Measurements from ENCODE around the gene WFIKKN2.

WFIKKN2 gene

GRCh38 chr17:50866950-50867362 is 31.6 kb downstream of the WFIKKN2 start (continued):
- peak; percentile 75 for TF ChIP-seq ZIC2 (tag by site-specific recombination; IDR thresholded peaks at IDR 0.05)
- TF ChIP-seq IKZF3 (tag by site-specific recombination; IDR thresholded peaks at IDR 0.05): peak; percentile 4; the same call in 1 of the 2 replicates
- TF ChIP-seq ZNF121 (tag by site-specific recombination; IDR thresholded peaks at IDR 0.05): no peak; the same call in 1 of the 2 replicates
- no peak for TF ChIP-seq SALL2 (tag by site-specific recombination; IDR thresholded peaks at IDR 0.05; ENCODE audit: borderline replicate concordance)
- TF ChIP-seq ZNF529 (tag by site-specific recombination; IDR thresholded peaks at IDR 0.05; ENCODE audit: insufficient replicate concordance): no peak
- TF ChIP-seq RBAK (tag by site-specific recombination; IDR thresholded peaks at IDR 0.05): no peak
- 0 out of 2 replicates have a peak, but pooled peaks have one; percentile 35 for TF ChIP-seq ZNF184 (tag by site-specific recombination; IDR thresholded peaks at IDR 0.05)
- no peak for TF ChIP-seq ZNF555 (tag by site-specific recombination; conservative IDR thresholded peaks at IDR 0.05)
- TF ChIP-seq ZNF266 (tag by site-specific recombination; IDR thresholded peaks at IDR 0.05; ENCODE audit: low read depth): no peak
- TF ChIP-seq INSM2 (tag by site-specific recombination; IDR thresholded peaks at IDR 0.05): no peak
- TF ChIP-seq, protein P1, sequence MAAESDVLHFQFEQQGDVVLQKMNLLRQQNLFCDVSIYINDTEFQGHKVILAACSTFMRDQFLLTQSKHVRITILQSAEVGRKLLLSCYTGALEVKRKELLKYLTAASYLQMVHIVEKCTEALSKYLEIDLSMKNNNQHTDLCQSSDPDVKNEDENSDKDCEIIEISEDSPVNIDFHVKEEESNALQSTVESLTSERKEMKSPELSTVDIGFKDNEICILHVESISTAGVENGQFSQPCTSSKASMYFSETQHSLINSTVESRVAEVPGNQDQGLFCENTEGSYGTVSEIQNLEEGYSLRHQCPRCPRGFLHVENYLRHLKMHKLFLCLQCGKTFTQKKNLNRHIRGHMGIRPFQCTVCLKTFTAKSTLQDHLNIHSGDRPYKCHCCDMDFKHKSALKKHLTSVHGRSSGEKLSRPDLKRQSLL (tag by site-specific recombination; IDR thresholded peaks at IDR 0.05): no peak
- no peak for TF ChIP-seq ZNF558 (tag by site-specific recombination; IDR thresholded peaks at IDR 0.05)
- no peak for TF ChIP-seq ZBTB8A (tag by site-specific recombination; IDR thresholded peaks at IDR 0.05)
- 0 out of 2 replicates have a peak, but pooled peaks have one; percentile 3 for TF ChIP-seq PRDM4 (tag by site-specific recombination; IDR thresholded peaks at IDR 0.05)
- TF ChIP-seq SP3 (tag by site-specific recombination; IDR thresholded peaks at IDR 0.05): no peak; the same call in 1 of the 2 replicates
- peak; percentile 26 for TF ChIP-seq SETDB1 (IDR thresholded peaks at IDR 0.05; ENCODE audit: insufficient read length, low read length)
- TF ChIP-seq ZNF624 (tag by site-specific recombination; IDR thresholded peaks at IDR 0.05): no peak
- TF ChIP-seq ZNF37A (tag by site-specific recombination; IDR thresholded peaks at IDR 0.05): no peak
- TF ChIP-seq TCF7L2 (IDR thresholded peaks at IDR 0.05; ENCODE audit: borderline replicate concordance, low read depth, low read length): no peak
- peak; percentile 61; the same call in 1 of the 2 replicates for TF ChIP-seq SP7 (tag by site-specific recombination; IDR thresholded peaks at IDR 0.05)
- TF ChIP-seq HOXA7 (CRISPR knock-in tag; IDR thresholded peaks at IDR 0.05; ENCODE audit: borderline replicate concordance): no peak
- TF ChIP-seq ATF2 (tag by site-specific recombination; IDR thresholded peaks at IDR 0.05; ENCODE audit: low read depth): no peak
- TF ChIP-seq, protein P2, sequence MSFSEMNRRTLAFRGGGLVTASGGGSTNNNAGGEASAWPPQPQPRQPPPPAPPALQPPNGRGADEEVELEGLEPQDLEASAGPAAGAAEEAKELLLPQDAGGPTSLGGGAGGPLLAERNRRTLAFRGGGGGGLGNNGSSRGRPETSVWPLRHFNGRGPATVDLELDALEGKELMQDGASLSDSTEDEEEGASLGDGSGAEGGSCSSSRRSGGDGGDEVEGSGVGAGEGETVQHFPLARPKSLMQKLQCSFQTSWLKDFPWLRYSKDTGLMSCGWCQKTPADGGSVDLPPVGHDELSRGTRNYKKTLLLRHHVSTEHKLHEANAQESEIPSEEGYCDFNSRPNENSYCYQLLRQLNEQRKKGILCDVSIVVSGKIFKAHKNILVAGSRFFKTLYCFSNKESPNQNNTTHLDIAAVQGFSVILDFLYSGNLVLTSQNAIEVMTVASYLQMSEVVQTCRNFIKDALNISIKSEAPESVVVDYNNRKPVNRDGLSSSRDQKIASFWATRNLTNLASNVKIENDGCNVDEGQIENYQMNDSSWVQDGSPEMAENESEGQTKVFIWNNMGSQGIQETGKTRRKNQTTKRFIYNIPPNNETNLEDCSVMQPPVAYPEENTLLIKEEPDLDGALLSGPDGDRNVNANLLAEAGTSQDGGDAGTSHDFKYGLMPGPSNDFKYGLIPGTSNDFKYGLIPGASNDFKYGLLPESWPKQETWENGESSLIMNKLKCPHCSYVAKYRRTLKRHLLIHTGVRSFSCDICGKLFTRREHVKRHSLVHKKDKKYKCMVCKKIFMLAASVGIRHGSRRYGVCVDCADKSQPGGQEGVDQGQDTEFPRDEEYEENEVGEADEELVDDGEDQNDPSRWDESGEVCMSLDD (tag by site-specific recombination; IDR thresholded peaks at IDR 0.05): no peak
- TF ChIP-seq, protein P3, sequence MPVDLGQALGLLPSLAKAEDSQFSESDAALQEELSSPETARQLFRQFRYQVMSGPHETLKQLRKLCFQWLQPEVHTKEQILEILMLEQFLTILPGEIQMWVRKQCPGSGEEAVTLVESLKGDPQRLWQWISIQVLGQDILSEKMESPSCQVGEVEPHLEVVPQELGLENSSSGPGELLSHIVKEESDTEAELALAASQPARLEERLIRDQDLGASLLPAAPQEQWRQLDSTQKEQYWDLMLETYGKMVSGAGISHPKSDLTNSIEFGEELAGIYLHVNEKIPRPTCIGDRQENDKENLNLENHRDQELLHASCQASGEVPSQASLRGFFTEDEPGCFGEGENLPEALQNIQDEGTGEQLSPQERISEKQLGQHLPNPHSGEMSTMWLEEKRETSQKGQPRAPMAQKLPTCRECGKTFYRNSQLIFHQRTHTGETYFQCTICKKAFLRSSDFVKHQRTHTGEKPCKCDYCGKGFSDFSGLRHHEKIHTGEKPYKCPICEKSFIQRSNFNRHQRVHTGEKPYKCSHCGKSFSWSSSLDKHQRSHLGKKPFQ (tag by site-specific recombination; IDR thresholded peaks at IDR 0.05): no peak
- TF ChIP-seq ZNF221 (tag by site-specific recombination; IDR thresholded peaks at IDR 0.05; ENCODE audit: borderline replicate concordance): no peak
- no peak for TF ChIP-seq ZNF202 (tag by site-specific recombination; IDR thresholded peaks at IDR 0.05; ENCODE audit: borderline replicate concordance)
- no peak for TF ChIP-seq ZNF239 (tag by site-specific recombination; IDR thresholded peaks at IDR 0.05)
- TF ChIP-seq ZNF600 (tag by site-specific recombination; IDR thresholded peaks at IDR 0.05): no peak
- TF ChIP-seq ZBTB7A (tag by site-specific recombination; IDR thresholded peaks at IDR 0.05; ENCODE audit: low read depth): no peak
- no peak for TF ChIP-seq ZNF354C (tag by site-specific recombination; IDR thresholded peaks at IDR 0.05; ENCODE audit: borderline replicate concordance, low read depth)
- TF ChIP-seq YY1 (tag by site-specific recombination; IDR thresholded peaks at IDR 0.05): no peak

All from HEK293 (cell line).